SJSA1 (cell line): ENCODE data around the gene TNNC1. TPM values are rescaled to one million over a fixed set of nuclear protein-coding genes. Genes with fewer than 3 reads are reported as not detected.

Experiments used
- DNase-seq, 2 experiments: peaks; one replicate each; pipeline ENCODE4 v3.0.0-alpha.2; 2015 to 2020; ENCODE audit warnings: low spot score in 2 of 2, low read depth in 1 of 2
- H3K27ac ChIP-seq: fragments of 250-450 bp; sonication (Bioruptor Pico); 2 replicates; pipeline ENCODE4 v1.5.1; 2020; ENCODE audit warnings: mild to moderate bottlenecking, moderate library complexity
- H3K27me3 ChIP-seq: fragments of 250-450 bp; sonication (Bioruptor Pico); replicated peaks from 2 replicates; pipeline ENCODE4 v1.5.1; 2020; ENCODE audit warnings: mild to moderate bottlenecking, moderate library complexity
- H3K36me3 ChIP-seq: fragments of 250-450 bp; sonication (Bioruptor Pico); 2 replicates; pipeline ENCODE4 v1.5.1; 2020; ENCODE audit warnings: mild to moderate bottlenecking
- H3K4me1 ChIP-seq: fragments of 250-450 bp; sonication (Bioruptor Pico); replicated peaks from 2 replicates; pipeline ENCODE4 v1.6.1; 2021; ENCODE audit warnings: mild to moderate bottlenecking
- H3K4me3 ChIP-seq: fragments of 250-450 bp; sonication (Bioruptor Pico); 2 replicates; pipeline ENCODE4 v1.5.1; 2020; ENCODE audit warnings: mild to moderate bottlenecking
- H3K9me3 ChIP-seq: fragments of 250-450 bp; sonication (Bioruptor Pico); replicated peaks from 2 replicates; pipeline ENCODE4 v1.5.1; 2020; ENCODE audit warnings: mild to moderate bottlenecking
- total RNA-seq: library from RNA; depleted of rRNA; stranded (reverse); fragments of >200 nt; shearing (Covaris generic); gene quantifications from 2 replicates; pipeline ENCODE4 v1.2.3, GENCODE V29; 2014

The TNNC1 gene
- total RNA-seq, 1 experiment from 2014 or later, result 18.2 TPM

- Histone ChIP-seq H3K36me3 (no peaks in the 10 kb centered on the region), H3K27ac (no peak overlapping the region), H3K4me3 (no peak overlapping the region), H3K27me3 (no peaks in the 10 kb centered on the region), H3K9me3 (no peaks in the 10 kb centered on the region), H3K4me1 (peaks cover 13% of the 10 kb centered on the region)
- DNase-seq, result peak; percentile 52 to 63
Observed at GRCh38 chr3:52446631-52447511, 7.0 kb downstream of the TNNC1 start.

- no peak overlapping the region for H3K4me3 ChIP-seq
- no peaks in the 10 kb centered on the region for H3K27me3 ChIP-seq
- no peak overlapping the region for H3K27ac ChIP-seq
- DNase-seq, result no peak
- no peaks in the 10 kb centered on the region for H3K36me3 ChIP-seq
- H3K4me1 ChIP-seq, result peaks cover 13% of the 10 kb centered on the region
- H3K9me3 ChIP-seq, result no peaks in the 10 kb centered on the region
Observed at GRCh38 chr3:52446042-52446441, 7.8 kb downstream of the TNNC1 start.

GRCh38 chr3:52444860-52445793, 8.7 kb downstream of the TNNC1 start, which contains the start of gene SEMA3G:
SEMA3G (minus strand) TSS chr3:52445103; CDS start chr3:52445027, 76 bp downstream.
- DNase-seq, result peak; percentile 24 to 71
- Histone ChIP-seq H3K27me3 (no peaks in the 10 kb centered on the region), H3K9me3 (no peaks in the 10 kb centered on the region), H3K27ac (no peak within 1 kb of the TSS), H3K4me1 (peaks cover 9% of the 10 kb centered on the region), H3K4me3 (no peak within 1 kb of the TSS), H3K36me3 (no peaks in the 10 kb centered on the region)

GRCh38 chr3:52443791-52444687, 9.8 kb downstream of the TNNC1 start:
- Histone ChIP-seq H3K27ac (no peak overlapping the region), H3K4me3 (no peak overlapping the region), H3K36me3 (no peaks in the 10 kb centered on the region), H3K4me1 (peaks cover 5% of the 10 kb centered on the region), H3K27me3 (no peaks in the 10 kb centered on the region), H3K9me3 (no peaks in the 10 kb centered on the region)
- DNase-seq, result no peak

GRCh38 chr3:52443268-52443610, 10.6 kb downstream of the TNNC1 start:
- Histone ChIP-seq H3K4me1 (peaks cover 5% of the 10 kb centered on the region), H3K27ac (no peak overlapping the region), H3K4me3 (no peak overlapping the region), H3K36me3 (no peaks in the 10 kb centered on the region), H3K27me3 (no peaks in the 10 kb centered on the region), H3K9me3 (no peaks in the 10 kb centered on the region)
- DNase-seq, result no peak

GRCh38 chr3:52442409-52443267, 11.2 kb downstream of the TNNC1 start:
- H3K36me3 ChIP-seq, result no peaks in the 10 kb centered on the region
- H3K27ac ChIP-seq, result no peak overlapping the region
- no peaks in the 10 kb centered on the region for H3K9me3 ChIP-seq
- peaks cover 5% of the 10 kb centered on the region for H3K4me1 ChIP-seq
- DNase-seq, result no peak
- H3K27me3 ChIP-seq, result no peaks in the 10 kb centered on the region
- H3K4me3 ChIP-seq, result no peak overlapping the region

- Histone ChIP-seq H3K36me3 (no peaks in the 10 kb centered on the region), H3K9me3 (no peaks in the 10 kb centered on the region), H3K27ac (no peak overlapping the region), H3K4me1 (peaks cover 5% of the 10 kb centered on the region), H3K27me3 (no peaks in the 10 kb centered on the region), H3K4me3 (no peak overlapping the region)
- DNase-seq, result no peak
Observed at GRCh38 chr3:52441772-52442332, 12.0 kb downstream of the TNNC1 start.

- H3K36me3 ChIP-seq, result no peaks in the 10 kb centered on the region
- no peak for DNase-seq
- peaks cover 5% of the 10 kb centered on the region for H3K4me1 ChIP-seq
- H3K27me3 ChIP-seq, result no peaks in the 10 kb centered on the region
- no peak overlapping the region for H3K27ac ChIP-seq
- no peaks in the 10 kb centered on the region for H3K9me3 ChIP-seq
- H3K4me3 ChIP-seq, result no peak overlapping the region
Observed at GRCh38 chr3:52441091-52441771, 12.6 kb downstream of the TNNC1 start.

- DNase-seq, result no peak
- Histone ChIP-seq H3K4me3 (no peak overlapping the region), H3K36me3 (no peaks in the 10 kb centered on the region), H3K9me3 (no peaks in the 10 kb centered on the region), H3K27ac (no peak overlapping the region), H3K4me1 (peaks cover 5% of the 10 kb centered on the region), H3K27me3 (no peaks in the 10 kb centered on the region)
Observed at GRCh38 chr3:52440671-52441070, 13.2 kb downstream of the TNNC1 start.

- Histone ChIP-seq H3K4me1 (peaks cover 5% of the 10 kb centered on the region), H3K4me3 (no peak overlapping the region), H3K36me3 (no peaks in the 10 kb centered on the region), H3K27me3 (no peaks in the 10 kb centered on the region), H3K9me3 (no peaks in the 10 kb centered on the region), H3K27ac (no peak overlapping the region)
- DNase-seq, result no peak
Observed at GRCh38 chr3:52440249-52440551, 13.6 kb downstream of the TNNC1 start.

GRCh38 chr3:52439426-52440248, 14.2 kb downstream of the TNNC1 start:
- Histone ChIP-seq H3K4me1 (no peaks in the 10 kb centered on the region), H3K27ac (no peak overlapping the region), H3K36me3 (no peaks in the 10 kb centered on the region), H3K4me3 (no peak overlapping the region), H3K9me3 (no peaks in the 10 kb centered on the region), H3K27me3 (no peaks in the 10 kb centered on the region)
- DNase-seq, result no peak
